Measurements from ENCODE around the gene SMIM27.
"Not testable (repeated sequence)": the region's sequence is repeated elsewhere in the genome, so short reads cannot be mapped to it uniquely, and the experiment has no call there.

SMIM27 gene

GRCh38 chr9:32558408-32558934, 6.3 kb downstream of the SMIM27 start:
- DNase-seq = no peak

GRCh38 chr9:32565967-32566366, 13.8 kb downstream of the SMIM27 start:
- no peak for DNase-seq

GRCh38 chr9:32566770-32567169, 14.6 kb downstream of the SMIM27 start:
- no peak for DNase-seq

GRCh38 chr9:32570262-32570661, 18.1 kb downstream of the SMIM27 start:
- no peak for DNase-seq

- DNase-seq = peak; percentile 10
Measured at GRCh38 chr9:32571969-32572899, 20.1 kb downstream of the SMIM27 start.

- peak; percentile 62 for DNase-seq
Measured at GRCh38 chr9:32572900-32573523, 20.9 kb downstream of the SMIM27 start, which contains the start of gene NDUFB6. TSS of gene NDUFB6 (minus strand) at chr9:32573159. CDS start at chr9:32573060, 99 bp downstream.

- no peak for DNase-seq
Measured at GRCh38 chr9:32573821-32574220, 21.7 kb downstream of the SMIM27 start.

- DNase-seq = no peak
Measured at GRCh38 chr9:32574858-32575257, 22.7 kb downstream of the SMIM27 start.

GRCh38 chr9:32577316-32577715, 25.2 kb downstream of the SMIM27 start:
- DNase-seq = no peak

GRCh38 chr9:32578976-32579375, 26.8 kb downstream of the SMIM27 start:
- DNase-seq = no peak

GRCh38 chr9:32579706-32580331, 27.7 kb downstream of the SMIM27 start:
- DNase-seq = no peak

- DNase-seq = no peak
Measured at GRCh38 chr9:32580631-32581300, 28.6 kb downstream of the SMIM27 start.

- peak; percentile 27 for DNase-seq
Measured at GRCh38 chr9:32581512-32582143, 29.5 kb downstream of the SMIM27 start.

GRCh38 chr9:32584784-32585183, 32.7 kb downstream of the SMIM27 start:
- DNase-seq = no peak

GRCh38 chr9:32587901-32588300, 35.8 kb downstream of the SMIM27 start:
- no peak for DNase-seq

- DNase-seq = peak; percentile 2
Measured at GRCh38 chr9:32589083-32589723, 37.1 kb downstream of the SMIM27 start.

- DNase-seq = no peak
Measured at GRCh38 chr9:32590476-32590875, 38.3 kb downstream of the SMIM27 start.

- DNase-seq = no peak
Measured at GRCh38 chr9:32590898-32591297, 38.8 kb downstream of the SMIM27 start.

GRCh38 chr9:32596096-32596865, 44.2 kb downstream of the SMIM27 start:
- no peak for DNase-seq

- no peak for DNase-seq
Measured at GRCh38 chr9:32596936-32597335, 44.8 kb downstream of the SMIM27 start.

- DNase-seq = not testable (repeated sequence)
Measured at GRCh38 chr9:32599021-32599420, 46.9 kb downstream of the SMIM27 start.
